SK-N-SH treated with all-trans-retinoic acid at 6 μM for 48 hours (cell line): Measurements from ENCODE around the gene PRKAR1B.

ENCODE experiments used
- ATAC-seq: fragments of 200-7000 bp; cut with Tn5 transposase; 3 replicates; pipeline ENCODE4 v1.9.1; 2020; ENCODE audit warnings: mild to moderate bottlenecking, moderate library complexity
- ARNTL ChIP-seq: fragments of 450-650 bp; formaldehyde crosslinking; IDR thresholded peaks from 2 replicates; pipeline ENCODE4 v1.5.0; 2020; ENCODE audit warnings: low read depth, mild to moderate bottlenecking, moderate library complexity, borderline replicate concordance
- BACH2 ChIP-seq: fragments of 250-450 bp; sonication (Bioruptor Pico); IDR thresholded peaks from 2 replicates; pipeline ENCODE4 v1.9.0; 2021; ENCODE audit warnings: mild to moderate bottlenecking, borderline replicate concordance
- CSDC2 ChIP-seq: fragments of 250-450 bp; sonication (Bioruptor Pico); IDR thresholded peaks from 2 replicates; pipeline ENCODE4 v1.5.0; 2020; ENCODE audit warnings: mild to moderate bottlenecking, moderate library complexity
- ESRRG ChIP-seq: fragments of 250-450 bp; sonication (Bioruptor Pico); IDR thresholded peaks from 2 replicates; pipeline ENCODE4 v1.6.1; 2021; ENCODE audit warnings: mild to moderate bottlenecking
- GLIS3 ChIP-seq: fragments of 250-450 bp; sonication (Bioruptor Pico); IDR thresholded peaks from 2 replicates; pipeline ENCODE4 v1.5.0; 2020; ENCODE audit warnings: mild to moderate bottlenecking, moderate library complexity
- ISL1 ChIP-seq: fragments of 250-450 bp; sonication (Bioruptor Pico); IDR thresholded peaks from 2 replicates; pipeline ENCODE4 v2.1.2; 2022; ENCODE audit warnings: mild to moderate bottlenecking, moderate library complexity
- OSR1 ChIP-seq: fragments of 250-450 bp; sonication (Bioruptor Pico); IDR thresholded peaks from 2 replicates; pipeline ENCODE4 v1.8.0; 2022; ENCODE audit warnings: moderate library complexity, mild to moderate bottlenecking, inconsistent platforms
- PPARA ChIP-seq: fragments of 250-450 bp; sonication (Bioruptor Pico); IDR thresholded peaks from 2 replicates; pipeline ENCODE4 v1.5.0; 2020; ENCODE audit warnings: mild to moderate bottlenecking, borderline replicate concordance
- SNAI2 ChIP-seq: fragments of 250-450 bp; sonication (Bioruptor Pico); IDR thresholded peaks from 2 replicates; pipeline ENCODE4 v1.5.0; 2020; ENCODE audit warnings: mild to moderate bottlenecking, moderate library complexity
- TCF4 ChIP-seq: fragments of 250-450 bp; sonication (Bioruptor Pico); IDR thresholded peaks from 2 replicates; pipeline ENCODE4 v1.8.0; 2021; ENCODE audit warnings: mild to moderate bottlenecking, moderate library complexity, borderline replicate concordance
- TOX ChIP-seq: fragments of 250-450 bp; sonication (Bioruptor Pico); IDR thresholded peaks from 2 replicates; pipeline ENCODE4 v1.8.0; 2021; ENCODE audit warnings: mild to moderate bottlenecking, moderate library complexity, borderline replicate concordance
- ZC3H10 ChIP-seq: fragments of 250-450 bp; sonication (Bioruptor Pico); IDR thresholded peaks from 2 replicates; pipeline ENCODE4 v1.5.1; 2021; ENCODE audit warnings: mild to moderate bottlenecking, moderate library complexity
- ZFP30 ChIP-seq: fragments of 450-650 bp; formaldehyde crosslinking; IDR thresholded peaks from 2 replicates; pipeline ENCODE4 v1.5.0; 2022; ENCODE audit warnings: mild to moderate bottlenecking, moderate library complexity
- ZNF565 ChIP-seq: fragments of 450-650 bp; formaldehyde crosslinking; conservative IDR thresholded peaks from 2 replicates; pipeline ENCODE4 v1.5.0; 2020; ENCODE audit warnings: low read depth, mild to moderate bottlenecking, moderate library complexity
- ZNF70 ChIP-seq: fragments of 450-650 bp; formaldehyde crosslinking; IDR thresholded peaks from 2 replicates; pipeline ENCODE4 v1.5.0; 2020; ENCODE audit warnings: mild to moderate bottlenecking, moderate library complexity
- ZNF8 ChIP-seq: fragments of 450-650 bp; formaldehyde crosslinking; IDR thresholded peaks from 2 replicates; pipeline ENCODE4 v1.5.0; 2020; ENCODE audit warnings: mild to moderate bottlenecking, moderate library complexity
- TF ChIP-seq, protein P1 (sequence below): fragments of 250-450 bp; sonication (Bioruptor Pico); IDR thresholded peaks from 2 replicates; pipeline ENCODE4 v1.5.0; 2020; ENCODE audit warnings: mild to moderate bottlenecking, moderate library complexity
- TF ChIP-seq, protein P2 (sequence below): fragments of 250-450 bp; sonication (Bioruptor Pico); IDR thresholded peaks from 2 replicates; pipeline ENCODE4 v1.8.0; 2020; ENCODE audit warnings: mild to moderate bottlenecking, moderate library complexity, borderline replicate concordance
- TF ChIP-seq, protein P3 (sequence below): fragments of 250-450 bp; sonication (Bioruptor Pico); IDR thresholded peaks from 2 replicates; pipeline ENCODE4 v1.5.1; 2021; ENCODE audit warnings: mild to moderate bottlenecking, moderate library complexity
- TF ChIP-seq, protein P4 (sequence below): fragments of 250-450 bp; sonication (Bioruptor Pico); IDR thresholded peaks from 2 replicates; pipeline ENCODE4 v1.8.0; 2021; ENCODE audit warnings: low read depth, mild to moderate bottlenecking, moderate library complexity, borderline replicate concordance

The PRKAR1B gene

DNA sequence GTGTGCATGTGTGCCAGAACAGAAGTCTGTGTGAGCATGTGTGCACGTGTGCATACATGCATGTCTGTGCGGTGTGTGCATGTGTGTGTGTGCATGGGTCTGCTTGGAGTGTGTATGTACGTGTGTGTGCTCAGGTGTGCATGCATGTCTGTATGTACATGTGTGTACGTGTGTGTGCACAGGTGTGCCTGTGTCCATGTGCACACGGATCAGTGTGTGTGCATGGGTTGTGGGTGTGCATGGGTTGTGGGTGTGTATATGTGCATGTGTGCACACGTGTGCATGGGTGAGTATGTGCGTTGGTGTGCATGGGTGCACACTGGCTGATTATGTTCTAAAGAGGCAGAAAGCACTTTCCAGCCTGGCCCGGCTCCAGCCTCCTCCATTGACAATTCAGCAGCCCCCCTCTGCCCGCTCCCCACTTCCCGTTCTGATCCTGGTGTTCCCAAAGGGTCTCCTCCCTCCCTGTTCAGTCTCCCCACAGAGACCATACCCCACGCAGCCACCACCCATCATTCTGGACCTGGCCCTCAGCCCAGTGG, 163.4 kb downstream of the PRKAR1B start:
- TF ChIP-seq ZNF70 (CRISPR knock-in tag) = no peak
- no peak for TF ChIP-seq BACH2 (CRISPR knock-in tag)
- no peak for TF ChIP-seq ARNTL (CRISPR knock-in tag)
- TF ChIP-seq TOX (CRISPR knock-in tag) = no peak
- no peak for TF ChIP-seq TCF4
- ATAC-seq = no peak

DNA sequence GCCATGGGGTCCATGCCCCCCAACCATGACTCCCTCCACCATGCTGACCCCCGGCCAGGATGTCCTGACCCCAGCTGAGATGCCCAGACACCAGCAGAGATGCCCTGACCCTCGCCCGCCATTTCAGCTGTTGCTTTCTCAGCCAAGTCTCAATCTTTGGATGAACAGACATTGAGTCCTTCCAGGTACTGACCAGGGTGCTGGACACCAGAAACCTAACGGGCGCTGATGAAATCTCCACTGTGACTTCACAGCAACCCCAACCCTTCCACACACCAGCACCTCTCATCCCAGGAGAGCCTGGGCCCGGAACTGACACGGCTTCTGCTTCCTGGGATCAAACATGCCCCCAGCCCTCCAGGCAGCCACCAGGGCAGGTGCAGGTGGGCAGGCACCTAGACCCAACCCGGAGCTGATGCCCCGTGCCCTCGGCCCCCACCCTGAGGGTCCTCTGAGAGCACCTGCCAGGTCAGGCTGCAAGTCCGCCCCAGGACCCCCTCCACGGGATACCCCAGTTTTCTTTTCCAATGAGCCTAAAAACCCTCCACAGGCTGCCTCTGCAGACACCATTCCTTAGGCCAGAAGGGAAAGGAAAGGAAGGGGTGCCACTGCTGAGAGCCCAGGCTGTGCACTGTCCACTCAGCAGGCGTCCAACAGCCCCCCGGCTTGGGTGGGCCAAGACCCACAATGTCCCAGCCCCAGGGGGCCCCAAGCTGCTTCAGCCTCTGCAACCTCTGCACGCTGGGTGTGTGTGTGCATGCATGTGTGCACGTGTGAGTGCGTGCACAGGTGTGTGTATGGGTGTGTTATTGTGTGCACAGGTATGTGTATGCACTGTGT, 164.1 kb downstream of the PRKAR1B start:
- no peak for TF ChIP-seq ZNF8 (CRISPR knock-in tag)
- TF ChIP-seq, protein P1, sequence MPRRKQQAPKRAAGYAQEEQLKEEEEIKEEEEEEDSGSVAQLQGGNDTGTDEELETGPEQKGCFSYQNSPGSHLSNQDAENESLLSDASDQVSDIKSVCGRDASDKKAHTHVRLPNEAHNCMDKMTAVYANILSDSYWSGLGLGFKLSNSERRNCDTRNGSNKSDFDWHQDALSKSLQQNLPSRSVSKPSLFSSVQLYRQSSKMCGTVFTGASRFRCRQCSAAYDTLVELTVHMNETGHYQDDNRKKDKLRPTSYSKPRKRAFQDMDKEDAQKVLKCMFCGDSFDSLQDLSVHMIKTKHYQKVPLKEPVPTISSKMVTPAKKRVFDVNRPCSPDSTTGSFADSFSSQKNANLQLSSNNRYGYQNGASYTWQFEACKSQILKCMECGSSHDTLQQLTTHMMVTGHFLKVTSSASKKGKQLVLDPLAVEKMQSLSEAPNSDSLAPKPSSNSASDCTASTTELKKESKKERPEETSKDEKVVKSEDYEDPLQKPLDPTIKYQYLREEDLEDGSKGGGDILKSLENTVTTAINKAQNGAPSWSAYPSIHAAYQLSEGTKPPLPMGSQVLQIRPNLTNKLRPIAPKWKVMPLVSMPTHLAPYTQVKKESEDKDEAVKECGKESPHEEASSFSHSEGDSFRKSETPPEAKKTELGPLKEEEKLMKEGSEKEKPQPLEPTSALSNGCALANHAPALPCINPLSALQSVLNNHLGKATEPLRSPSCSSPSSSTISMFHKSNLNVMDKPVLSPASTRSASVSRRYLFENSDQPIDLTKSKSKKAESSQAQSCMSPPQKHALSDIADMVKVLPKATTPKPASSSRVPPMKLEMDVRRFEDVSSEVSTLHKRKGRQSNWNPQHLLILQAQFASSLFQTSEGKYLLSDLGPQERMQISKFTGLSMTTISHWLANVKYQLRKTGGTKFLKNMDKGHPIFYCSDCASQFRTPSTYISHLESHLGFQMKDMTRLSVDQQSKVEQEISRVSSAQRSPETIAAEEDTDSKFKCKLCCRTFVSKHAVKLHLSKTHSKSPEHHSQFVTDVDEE (CRISPR knock-in tag) = no peak
- no peak for TF ChIP-seq ZNF70 (CRISPR knock-in tag)
- no peak for TF ChIP-seq PPARA (CRISPR knock-in tag)
- TF ChIP-seq, protein P2, sequence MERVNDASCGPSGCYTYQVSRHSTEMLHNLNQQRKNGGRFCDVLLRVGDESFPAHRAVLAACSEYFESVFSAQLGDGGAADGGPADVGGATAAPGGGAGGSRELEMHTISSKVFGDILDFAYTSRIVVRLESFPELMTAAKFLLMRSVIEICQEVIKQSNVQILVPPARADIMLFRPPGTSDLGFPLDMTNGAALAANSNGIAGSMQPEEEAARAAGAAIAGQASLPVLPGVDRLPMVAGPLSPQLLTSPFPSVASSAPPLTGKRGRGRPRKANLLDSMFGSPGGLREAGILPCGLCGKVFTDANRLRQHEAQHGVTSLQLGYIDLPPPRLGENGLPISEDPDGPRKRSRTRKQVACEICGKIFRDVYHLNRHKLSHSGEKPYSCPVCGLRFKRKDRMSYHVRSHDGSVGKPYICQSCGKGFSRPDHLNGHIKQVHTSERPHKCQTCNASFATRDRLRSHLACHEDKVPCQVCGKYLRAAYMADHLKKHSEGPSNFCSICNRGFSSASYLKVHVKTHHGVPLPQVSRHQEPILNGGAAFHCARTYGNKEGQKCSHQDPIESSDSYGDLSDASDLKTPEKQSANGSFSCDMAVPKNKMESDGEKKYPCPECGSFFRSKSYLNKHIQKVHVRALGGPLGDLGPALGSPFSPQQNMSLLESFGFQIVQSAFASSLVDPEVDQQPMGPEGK (CRISPR knock-in tag) = no peak
- no peak for TF ChIP-seq ESRRG (CRISPR knock-in tag)
- no peak for TF ChIP-seq ZC3H10 (CRISPR knock-in tag)
- no peak for TF ChIP-seq SNAI2 (CRISPR knock-in tag)
- TF ChIP-seq, protein P3, sequence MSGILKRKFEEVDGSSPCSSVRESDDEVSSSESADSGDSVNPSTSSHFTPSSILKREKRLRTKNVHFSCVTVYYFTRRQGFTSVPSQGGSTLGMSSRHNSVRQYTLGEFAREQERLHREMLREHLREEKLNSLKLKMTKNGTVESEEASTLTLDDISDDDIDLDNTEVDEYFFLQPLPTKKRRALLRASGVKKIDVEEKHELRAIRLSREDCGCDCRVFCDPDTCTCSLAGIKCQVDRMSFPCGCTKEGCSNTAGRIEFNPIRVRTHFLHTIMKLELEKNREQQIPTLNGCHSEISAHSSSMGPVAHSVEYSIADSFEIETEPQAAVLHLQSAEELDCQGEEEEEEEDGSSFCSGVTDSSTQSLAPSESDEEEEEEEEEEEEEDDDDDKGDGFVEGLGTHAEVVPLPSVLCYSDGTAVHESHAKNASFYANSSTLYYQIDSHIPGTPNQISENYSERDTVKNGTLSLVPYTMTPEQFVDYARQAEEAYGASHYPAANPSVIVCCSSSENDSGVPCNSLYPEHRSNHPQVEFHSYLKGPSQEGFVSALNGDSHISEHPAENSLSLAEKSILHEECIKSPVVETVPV = no peak
- no peak for TF ChIP-seq ISL1
- TF ChIP-seq, protein P4, sequence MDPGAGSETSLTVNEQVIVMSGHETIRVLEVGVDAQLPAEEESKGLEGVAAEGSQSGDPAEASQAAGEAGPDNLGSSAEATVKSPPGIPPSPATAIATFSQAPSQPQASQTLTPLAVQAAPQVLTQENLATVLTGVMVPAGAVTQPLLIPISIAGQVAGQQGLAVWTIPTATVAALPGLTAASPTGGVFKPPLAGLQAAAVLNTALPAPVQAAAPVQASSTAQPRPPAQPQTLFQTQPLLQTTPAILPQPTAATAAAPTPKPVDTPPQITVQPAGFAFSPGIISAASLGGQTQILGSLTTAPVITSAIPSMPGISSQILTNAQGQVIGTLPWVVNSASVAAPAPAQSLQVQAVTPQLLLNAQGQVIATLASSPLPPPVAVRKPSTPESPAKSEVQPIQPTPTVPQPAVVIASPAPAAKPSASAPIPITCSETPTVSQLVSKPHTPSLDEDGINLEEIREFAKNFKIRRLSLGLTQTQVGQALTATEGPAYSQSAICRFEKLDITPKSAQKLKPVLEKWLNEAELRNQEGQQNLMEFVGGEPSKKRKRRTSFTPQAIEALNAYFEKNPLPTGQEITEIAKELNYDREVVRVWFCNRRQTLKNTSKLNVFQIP = no peak
- TF ChIP-seq BACH2 (CRISPR knock-in tag) = no peak
- ATAC-seq = no peak

DNA sequence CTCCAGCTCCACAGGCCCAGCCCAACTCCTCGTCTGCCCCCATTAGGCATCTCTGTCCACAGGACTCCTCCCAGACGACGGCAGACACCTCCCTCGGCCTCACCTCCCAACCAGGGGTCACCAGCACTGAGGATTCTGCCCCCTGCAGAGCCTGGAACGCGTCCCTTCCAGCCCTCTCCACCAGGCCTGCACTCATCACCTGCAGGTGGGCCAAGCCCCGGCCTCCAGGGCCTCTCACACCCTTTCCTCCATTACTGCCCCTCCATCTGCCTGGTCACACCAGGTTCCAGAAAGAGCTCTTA, 164.8 kb downstream of the PRKAR1B start:
- TF ChIP-seq CSDC2 = no peak
- TF ChIP-seq GLIS3 = no peak
- ATAC-seq = no peak

DNA sequence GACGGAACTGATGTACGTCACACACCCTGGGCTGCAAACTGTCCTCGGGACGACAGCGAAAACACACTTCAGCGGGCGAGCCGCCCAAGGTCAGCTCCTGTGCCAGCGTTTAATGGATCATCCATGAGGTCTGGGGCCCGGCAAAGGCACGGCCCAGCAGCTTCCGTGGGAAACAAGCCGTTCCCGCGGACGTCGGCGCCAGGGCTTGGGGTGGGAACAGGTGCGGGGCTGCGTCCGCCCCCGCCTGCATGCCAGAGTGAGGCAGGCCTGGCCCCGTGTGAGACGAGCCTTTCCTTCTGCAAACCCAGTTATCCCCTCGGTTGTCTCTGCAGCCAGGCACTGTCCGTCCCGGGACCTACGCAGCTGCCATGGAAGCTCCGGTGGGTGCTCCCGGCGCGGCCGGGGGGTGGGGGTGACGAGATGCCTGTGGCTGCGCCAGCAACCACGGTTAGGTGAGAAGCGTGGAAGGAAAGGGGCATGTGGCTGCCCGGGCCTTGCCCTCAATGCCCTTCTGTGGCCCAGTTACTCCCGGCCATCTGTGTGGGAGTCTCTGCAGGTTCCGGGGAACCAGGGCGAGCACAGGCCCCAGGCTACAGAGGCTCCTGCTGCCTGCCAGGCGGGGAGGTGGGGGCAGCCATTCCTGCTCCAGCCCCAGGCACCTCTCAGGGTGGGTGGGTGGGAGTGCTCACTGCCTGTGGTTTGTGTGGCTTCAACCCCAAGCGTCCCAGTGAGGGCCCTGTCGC, 165.3 kb downstream of the PRKAR1B start:
- TF ChIP-seq, protein P3 = no peak
- TF ChIP-seq ZFP30 (CRISPR knock-in tag) (no peak), TCF4 (no peak), ZNF565 (CRISPR knock-in tag) (no peak), ZNF70 (CRISPR knock-in tag) (no peak), ZNF8 (CRISPR knock-in tag) (no peak), ZC3H10 (CRISPR knock-in tag) (no peak), SNAI2 (CRISPR knock-in tag) (no peak), TOX (CRISPR knock-in tag) (no peak), OSR1 (no peak)
- TF ChIP-seq, protein P4 = no peak
- ATAC-seq = no peak
